Measurements from ENCODE around the gene UVSSA.

The UVSSA gene

GRCh38 chr4:1310031-1310795 lies 36.8 kb upstream of the UVSSA start:
- no peak for DNase-seq (ENCODE audit: low read depth)
- TF ChIP-seq, protein P1, sequence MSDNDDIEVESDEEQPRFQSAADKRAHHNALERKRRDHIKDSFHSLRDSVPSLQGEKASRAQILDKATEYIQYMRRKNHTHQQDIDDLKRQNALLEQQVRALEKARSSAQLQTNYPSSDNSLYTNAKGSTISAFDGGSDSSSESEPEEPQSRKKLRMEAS (IDR thresholded peaks at IDR 0.05; ENCODE audit: low read depth, low read length), result no peak
- TF ChIP-seq POLR2A (IDR thresholded peaks at IDR 0.05; ENCODE audit: extremely low read depth, insufficient read length) (no peak), MYC (IDR thresholded peaks at IDR 0.05; ENCODE audit: low read depth, low read length) (no peak)
- TF ChIP-seq, protein P2, sequence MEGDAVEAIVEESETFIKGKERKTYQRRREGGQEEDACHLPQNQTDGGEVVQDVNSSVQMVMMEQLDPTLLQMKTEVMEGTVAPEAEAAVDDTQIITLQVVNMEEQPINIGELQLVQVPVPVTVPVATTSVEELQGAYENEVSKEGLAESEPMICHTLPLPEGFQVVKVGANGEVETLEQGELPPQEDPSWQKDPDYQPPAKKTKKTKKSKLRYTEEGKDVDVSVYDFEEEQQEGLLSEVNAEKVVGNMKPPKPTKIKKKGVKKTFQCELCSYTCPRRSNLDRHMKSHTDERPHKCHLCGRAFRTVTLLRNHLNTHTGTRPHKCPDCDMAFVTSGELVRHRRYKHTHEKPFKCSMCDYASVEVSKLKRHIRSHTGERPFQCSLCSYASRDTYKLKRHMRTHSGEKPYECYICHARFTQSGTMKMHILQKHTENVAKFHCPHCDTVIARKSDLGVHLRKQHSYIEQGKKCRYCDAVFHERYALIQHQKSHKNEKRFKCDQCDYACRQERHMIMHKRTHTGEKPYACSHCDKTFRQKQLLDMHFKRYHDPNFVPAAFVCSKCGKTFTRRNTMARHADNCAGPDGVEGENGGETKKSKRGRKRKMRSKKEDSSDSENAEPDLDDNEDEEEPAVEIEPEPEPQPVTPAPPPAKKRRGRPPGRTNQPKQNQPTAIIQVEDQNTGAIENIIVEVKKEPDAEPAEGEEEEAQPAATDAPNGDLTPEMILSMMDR (IDR thresholded peaks at IDR 0.05; ENCODE audit: low read depth, low read length), result no peak
- H3K4me3 ChIP-seq (ENCODE audit: low read depth, low read length), result no peak overlapping the region

DNA sequence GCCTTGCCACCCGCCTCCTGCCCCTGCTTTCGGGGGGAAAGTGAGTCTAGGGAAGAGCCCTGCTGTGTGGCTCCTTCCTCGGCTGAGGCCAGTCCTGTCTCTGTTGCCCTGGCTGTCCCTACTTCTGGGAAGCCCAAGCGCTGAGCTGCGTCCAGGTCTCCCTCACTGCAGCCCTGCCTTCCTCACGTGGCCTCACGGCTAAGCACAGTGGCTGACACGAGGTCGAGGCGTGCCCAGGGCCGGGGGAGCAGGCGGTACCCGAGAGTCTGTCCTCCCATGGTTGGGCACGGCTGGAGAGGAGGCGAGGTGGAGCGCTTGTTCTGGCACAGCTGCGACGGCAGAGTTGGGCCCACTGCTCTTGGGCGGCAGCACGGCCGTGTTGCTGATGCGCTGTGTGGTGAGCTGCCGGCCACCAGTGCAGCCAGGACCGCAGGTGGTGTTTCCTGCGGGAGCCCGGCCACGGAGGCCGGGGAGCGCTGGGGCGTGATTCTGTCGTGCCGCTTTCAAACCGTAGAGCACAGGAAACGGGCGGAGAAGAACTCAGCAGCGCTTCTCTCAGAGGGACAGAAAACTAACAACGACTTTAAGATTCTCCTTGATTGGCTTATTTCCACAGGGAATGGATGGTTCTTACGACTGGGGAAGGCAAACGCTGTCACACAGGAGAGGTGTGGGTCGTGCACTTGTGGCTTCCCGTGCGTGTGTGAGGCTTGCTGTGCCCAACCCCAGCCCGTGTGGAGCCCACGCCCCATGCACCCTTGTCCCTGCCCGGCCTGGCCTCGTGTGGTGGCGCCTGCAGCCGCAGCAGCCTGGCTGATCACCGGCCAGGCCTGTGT lies 36.0 kb upstream of the UVSSA start:
- no peak overlapping the region for H3K4me3 ChIP-seq (ENCODE audit: low read depth, low read length)
- TF ChIP-seq, protein P1 (IDR thresholded peaks at IDR 0.05; ENCODE audit: low read depth, low read length), result no peak
- TF ChIP-seq POLR2A (IDR thresholded peaks at IDR 0.05; ENCODE audit: extremely low read depth, insufficient read length) (no peak), MYC (IDR thresholded peaks at IDR 0.05; ENCODE audit: low read depth, low read length) (no peak)
- TF ChIP-seq, protein P2 (IDR thresholded peaks at IDR 0.05; ENCODE audit: low read depth, low read length), result no peak
- DNase-seq (ENCODE audit: low read depth), result no peak

DNA sequence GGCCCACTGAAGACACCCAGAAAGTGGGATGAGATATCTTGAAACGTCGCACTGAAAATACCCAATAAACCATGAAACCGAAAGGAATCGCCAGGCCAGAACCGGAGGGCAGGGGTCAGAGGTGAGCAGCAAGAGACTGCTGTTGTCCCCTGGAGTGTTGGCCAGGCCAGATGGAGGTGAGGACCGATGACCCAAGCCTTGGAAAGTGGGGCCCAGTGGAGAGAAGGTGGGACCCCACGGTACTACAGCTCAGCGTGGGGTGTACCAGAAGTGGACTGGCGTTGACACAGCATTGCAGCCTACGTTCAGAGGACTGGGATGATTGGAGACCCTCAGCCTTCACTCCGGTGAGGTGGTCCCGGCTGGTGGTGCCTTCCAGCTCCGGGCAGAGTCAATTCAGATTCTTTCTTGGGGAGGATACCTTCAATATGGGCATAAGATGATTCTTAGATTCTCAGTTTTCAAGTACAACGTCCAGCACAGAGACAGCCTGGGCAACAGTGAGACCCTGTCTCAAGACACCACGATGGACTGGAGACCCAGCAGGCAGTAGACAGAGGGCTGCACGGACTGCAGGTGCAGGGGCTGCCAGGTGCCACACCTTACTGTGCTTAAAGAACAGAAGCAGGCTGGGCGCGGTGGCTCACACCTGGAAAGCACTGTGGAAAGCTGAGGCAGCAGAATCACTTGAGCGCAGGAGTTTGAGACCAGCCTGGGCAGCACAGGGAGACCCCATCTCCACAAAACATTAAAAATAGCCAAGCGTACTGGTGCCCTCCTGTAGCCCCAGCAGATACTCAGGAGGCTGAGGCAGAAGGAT lies 34.0 kb upstream of the UVSSA start:
- TF ChIP-seq, protein P2 (IDR thresholded peaks at IDR 0.05; ENCODE audit: low read depth, low read length), result no peak
- TF ChIP-seq MYC (IDR thresholded peaks at IDR 0.05; ENCODE audit: low read depth, low read length) (no peak), POLR2A (IDR thresholded peaks at IDR 0.05; ENCODE audit: extremely low read depth, insufficient read length) (no peak)
- TF ChIP-seq, protein P1 (IDR thresholded peaks at IDR 0.05; ENCODE audit: low read depth, low read length), result no peak
- no peak overlapping the region for H3K4me3 ChIP-seq (ENCODE audit: low read depth, low read length)
- DNase-seq (ENCODE audit: low read depth), result no peak

DNA sequence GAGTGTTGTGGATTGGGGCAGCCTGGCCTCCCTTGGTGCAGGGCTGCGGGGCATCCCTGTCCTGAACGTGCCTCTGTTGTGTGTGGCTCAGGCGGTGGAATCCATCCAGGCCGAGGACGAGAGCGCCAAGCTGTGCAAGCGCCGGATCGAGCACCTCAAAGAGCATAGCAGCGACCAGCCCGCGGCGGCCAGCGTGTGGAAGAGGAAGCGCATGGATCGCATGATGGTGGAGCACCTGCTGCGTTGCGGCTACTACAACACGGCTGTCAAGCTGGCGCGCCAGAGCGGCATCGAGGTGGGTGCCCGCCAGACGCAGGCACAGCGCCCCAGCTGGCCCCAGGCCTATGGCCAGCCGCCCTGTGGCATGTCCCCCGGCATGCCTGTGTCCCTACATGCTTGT lies 31.7 kb upstream of the UVSSA start:
- no peak for DNase-seq (ENCODE audit: low read depth)

More for the DNA sequence above, 31.7 kb upstream of the UVSSA start:
- no peak overlapping the region for H3K4me3 ChIP-seq (ENCODE audit: low read depth, low read length)
- TF ChIP-seq, protein P1 (IDR thresholded peaks at IDR 0.05; ENCODE audit: low read depth, low read length), result no peak
- TF ChIP-seq MYC (IDR thresholded peaks at IDR 0.05; ENCODE audit: low read depth, low read length) (no peak), POLR2A (IDR thresholded peaks at IDR 0.05; ENCODE audit: extremely low read depth, insufficient read length) (no peak)
- TF ChIP-seq, protein P2 (IDR thresholded peaks at IDR 0.05; ENCODE audit: low read depth, low read length), result no peak

All from NB4 (cell line).